Activated T-helper 1 cell treated with anti-CD3 and anti-CD28 coated beads, Interleukin-2, amount 50 U/mL, for 16 hours (primary cell): ENCODE data around the gene HGS.

Source experiments
- DNase-seq, 2 donors: peaks; one replicate each; pipeline ENCODE4 v3.0.0-alpha.2; 2020; ENCODE audit warnings: low read depth in 1 of 2, low spot score in 1 of 2

HGS gene

DNA sequence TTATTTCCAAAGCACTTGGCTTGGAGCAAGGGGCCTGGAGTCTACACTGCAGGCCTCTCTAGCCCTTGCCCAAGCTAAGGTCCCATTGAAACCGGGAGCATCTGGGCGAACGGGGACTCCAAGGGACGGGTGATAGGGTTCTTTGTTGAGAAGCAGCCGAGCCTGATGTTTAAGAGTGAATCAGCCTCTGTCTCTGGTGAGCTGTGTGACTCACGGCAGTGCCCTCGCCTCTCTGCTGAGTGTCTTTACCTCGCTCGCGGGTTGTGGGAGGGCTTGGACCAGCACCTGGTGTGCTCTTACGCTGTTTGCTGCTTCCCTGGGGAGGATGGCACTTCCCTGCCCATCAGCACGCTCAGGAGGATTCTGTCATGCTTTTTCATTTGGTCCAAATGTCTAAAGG lies 1.3 kb downstream of the HGS start:
- no peak for DNase-seq

DNA sequence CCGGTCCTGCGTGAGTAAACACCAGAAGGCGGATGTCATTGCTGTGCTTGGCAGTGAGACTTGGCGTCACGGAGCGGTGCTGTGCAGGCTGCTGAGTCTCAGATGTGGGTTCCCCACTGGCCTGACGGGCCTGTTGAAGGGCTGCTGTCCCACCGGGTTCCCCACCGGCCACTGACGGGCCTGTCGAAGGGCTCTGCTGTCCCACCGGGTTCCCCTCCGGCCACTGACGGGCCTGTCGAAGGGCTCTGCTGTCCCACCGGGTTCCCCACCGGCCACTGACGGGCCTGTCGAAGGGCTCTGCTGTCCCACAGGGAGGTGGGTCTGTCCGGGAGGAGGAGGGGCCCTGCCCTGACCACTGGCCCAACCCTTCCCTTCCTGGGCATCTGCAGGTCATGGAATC lies 2.8 kb downstream of the HGS start:
- no peak for DNase-seq

DNA sequence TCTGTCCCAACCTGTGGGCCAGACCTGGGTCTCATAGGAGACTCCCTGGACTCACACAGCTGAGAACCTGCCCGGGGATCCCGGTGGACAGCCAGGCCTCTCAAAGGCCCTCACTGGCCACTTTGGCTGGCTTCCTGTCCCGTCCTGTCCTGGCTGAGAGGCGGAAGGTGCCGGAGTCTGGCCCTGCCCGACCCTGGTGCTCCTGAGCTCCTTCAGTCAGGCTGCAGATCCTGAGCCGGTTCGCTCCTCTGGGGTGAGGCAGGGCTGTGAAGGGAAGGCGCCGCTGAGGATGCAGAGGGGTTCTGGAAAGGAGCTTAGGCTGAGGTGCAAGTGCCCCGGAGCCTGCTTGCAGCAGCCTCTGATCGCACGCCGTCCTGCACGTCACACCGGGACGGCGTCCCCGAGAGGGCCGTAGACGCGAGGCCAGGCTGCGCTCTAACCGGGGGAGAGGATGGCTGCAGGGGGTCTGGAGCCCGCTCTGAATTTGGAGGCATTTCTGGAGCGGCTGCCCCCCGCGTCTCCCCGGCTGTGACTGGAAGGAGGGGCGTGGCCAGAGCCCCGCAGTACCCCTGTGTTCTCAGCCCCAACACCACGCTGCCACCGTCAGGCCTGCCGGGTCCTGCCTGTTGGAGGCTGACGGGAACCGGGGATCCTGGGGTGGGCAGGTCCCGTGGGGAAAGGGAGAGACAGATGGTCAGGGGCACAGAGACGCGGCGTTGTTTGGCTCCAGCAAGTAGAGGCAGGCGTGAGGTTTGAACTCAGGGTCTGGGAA lies 4.1 kb downstream of the HGS start:
- no peak for DNase-seq

DNA sequence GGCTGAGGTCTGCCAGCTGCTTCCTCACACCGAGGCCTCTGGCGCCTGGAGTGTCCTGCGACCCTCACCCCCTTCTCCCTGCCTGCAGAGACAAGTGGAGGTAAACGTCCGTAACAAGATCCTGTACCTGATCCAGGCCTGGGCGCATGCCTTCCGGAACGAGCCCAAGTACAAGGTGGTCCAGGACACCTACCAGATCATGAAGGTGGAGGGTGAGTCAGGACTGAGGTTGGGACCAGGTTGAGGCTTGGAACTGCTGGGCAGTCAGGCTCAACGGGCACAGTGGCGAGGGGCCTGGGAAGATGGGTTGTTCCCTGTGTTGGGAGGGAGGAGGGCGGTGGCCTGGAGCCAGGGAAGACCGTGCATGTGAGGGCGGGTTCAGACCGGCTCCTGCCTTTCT lies 4.8 kb downstream of the HGS start:
- no peak for DNase-seq

DNA sequence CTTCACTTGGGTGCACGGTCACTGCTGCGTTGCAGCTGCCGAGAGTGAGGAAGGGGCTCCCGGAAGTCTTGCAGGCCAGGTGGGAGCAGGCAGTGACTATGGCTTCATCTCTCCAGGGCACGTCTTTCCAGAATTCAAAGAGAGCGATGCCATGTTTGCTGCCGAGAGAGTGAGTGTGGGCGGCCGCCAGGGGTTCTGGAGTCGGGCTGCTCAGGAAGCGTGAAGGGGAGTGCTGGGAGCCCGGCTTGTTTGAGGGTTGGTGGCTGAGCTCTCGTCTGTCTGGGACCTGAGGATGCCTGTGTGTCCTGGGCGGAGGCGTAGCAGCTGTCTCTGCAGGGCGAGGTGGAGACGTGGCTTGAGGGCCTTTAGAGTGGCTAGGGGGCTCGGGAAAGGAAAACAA lies 6.3 kb downstream of the HGS start:
- no peak for DNase-seq

DNA sequence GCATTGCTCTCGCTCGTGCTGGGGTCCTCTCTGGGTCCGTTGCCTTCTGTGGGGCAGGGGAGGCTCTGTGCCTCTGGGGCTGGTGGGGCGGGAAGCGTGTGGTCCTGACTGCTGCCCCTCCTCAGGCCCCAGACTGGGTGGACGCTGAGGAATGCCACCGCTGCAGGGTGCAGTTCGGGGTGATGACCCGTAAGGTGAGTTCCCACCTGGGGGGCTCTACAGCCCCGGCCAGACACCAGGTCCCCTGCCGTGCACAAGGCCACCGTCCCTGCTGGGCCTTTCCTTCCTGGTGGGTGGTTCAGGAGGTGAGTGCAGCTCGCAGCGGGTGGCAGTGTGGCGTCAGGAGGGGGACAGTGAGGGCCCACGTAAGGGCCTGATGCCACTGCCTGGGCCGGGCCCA lies 6.7 kb downstream of the HGS start:
- no peak for DNase-seq

DNA sequence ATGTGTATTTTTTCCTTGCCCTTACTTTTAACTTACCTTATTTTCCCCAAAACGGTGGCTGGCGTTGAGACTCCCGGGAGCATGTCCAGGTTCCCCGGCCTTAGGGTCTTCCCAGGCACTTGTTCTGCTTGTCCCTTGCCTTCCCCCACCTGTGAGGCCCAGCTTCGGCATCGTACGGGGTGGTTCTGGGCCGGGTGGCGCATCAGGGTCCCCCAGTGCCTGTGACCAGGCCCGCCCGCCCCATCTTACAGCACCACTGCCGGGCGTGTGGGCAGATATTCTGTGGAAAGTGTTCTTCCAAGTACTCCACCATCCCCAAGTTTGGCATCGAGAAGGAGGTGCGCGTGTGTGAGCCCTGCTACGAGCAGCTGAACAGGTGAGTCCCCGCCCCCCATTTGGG lies 7.4 kb downstream of the HGS start:
- no peak for DNase-seq

DNA sequence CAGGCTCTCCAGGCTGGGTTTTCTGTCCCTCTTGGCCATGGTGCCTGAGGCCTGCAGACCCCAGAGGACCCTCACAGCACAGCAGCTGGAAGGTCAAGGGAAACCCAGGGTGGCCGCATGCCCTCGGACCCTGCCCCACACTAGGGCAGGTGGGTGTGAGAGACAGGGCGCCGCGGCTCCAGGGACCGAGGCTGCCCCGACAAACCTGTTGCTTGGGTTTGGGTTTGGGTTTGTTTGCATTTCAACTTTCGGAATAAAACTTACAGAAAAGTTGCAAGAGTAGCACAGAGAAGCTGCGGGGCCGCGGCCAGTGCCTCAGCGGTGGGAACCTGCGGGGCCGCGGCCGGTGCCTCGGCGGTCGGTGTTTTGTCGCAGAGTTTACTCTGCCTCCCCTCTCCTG lies 7.8 kb downstream of the HGS start:
- DNase-seq, result no peak

DNA sequence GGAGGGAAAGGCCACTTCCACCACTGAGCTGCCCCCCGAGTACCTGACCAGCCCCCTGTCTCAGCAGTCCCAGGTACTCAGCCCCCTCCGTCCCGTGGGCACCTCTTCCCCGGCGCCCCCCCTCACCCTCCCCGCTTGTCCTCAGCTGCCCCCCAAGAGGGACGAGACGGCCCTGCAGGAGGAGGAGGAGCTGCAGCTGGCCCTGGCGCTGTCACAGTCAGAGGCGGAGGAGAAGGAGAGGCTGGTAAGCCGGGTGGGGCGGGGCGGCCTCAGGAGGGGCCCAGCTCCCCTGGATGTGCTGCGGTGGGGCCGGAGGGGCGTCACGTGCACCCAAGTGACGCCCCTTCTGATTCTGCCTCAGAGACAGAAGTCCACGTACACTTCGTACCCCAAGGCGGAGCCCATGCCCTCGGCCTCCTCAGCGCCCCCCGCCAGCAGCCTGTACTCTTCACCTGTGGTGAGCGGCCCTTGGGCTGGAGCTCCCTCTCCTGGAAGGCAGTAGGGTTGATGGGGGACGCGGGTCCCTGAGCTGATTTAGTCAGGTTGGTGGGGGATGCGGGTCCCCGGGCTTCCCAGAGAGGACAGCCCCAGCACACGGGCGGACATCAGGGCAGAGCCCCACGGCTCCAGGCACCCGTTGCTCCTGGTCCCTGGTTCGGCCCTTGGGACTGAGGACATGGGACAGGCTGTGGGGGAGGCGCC lies 9.8 kb downstream of the HGS start:
- no peak for DNase-seq

DNA sequence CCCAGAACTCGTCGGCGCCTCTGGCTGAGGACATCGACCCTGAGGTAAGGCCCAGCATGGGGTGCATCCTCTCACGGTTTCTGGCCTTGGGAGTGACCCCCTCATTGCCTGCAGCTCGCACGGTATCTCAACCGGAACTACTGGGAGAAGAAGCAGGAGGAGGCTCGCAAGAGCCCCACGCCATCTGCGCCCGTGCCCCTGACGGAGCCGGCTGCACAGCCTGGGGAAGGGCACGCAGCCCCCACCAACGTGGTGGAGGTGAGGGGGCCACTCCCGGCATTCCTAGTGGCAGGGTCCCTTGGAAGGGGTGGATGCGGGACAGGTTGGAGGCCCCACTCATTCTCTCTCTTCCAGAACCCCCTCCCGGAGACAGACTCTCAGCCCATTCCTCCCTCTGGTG lies 11.0 kb downstream of the HGS start:
- DNase-seq, result no peak

DNA sequence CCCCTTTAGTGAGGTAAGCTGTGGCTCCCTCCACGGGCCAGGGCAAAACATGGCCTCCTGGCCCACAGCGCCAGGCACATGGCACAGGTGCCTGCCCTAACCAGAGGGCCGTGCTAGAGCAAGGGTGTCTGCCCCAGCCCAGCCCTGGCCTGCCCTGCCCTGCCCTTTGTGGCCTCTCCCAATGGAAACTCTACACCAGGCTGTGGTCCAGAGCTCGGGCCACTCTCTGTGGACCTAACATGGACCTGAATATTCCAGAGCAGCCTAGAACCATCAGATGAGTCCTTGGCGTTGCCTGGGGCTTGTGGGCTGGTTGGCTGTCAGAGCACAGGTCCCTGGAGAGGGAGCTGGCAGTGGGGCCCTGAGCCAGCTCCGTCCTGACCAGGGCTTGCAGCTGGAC lies 11.4 kb downstream of the HGS start:
- no peak for DNase-seq

DNA sequence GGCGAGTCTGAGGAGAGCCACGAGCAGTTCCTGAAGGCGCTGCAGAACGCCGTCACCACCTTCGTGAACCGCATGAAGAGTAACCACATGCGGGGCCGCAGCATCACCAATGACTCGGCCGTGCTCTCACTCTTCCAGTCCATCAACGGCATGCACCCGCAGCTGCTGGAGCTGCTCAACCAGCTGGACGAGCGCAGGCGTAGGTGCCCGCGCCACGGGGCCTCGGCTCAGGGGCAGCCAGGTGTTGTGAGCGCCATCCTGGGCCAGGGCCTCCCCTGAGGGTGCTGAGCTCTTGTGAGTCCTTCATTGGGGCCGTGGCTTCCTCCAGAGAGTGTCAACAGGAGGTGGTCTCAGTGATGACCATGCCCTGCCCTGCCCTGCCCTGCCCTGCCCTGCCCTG lies 12.0 kb downstream of the HGS start:
- no peak for DNase-seq

DNA sequence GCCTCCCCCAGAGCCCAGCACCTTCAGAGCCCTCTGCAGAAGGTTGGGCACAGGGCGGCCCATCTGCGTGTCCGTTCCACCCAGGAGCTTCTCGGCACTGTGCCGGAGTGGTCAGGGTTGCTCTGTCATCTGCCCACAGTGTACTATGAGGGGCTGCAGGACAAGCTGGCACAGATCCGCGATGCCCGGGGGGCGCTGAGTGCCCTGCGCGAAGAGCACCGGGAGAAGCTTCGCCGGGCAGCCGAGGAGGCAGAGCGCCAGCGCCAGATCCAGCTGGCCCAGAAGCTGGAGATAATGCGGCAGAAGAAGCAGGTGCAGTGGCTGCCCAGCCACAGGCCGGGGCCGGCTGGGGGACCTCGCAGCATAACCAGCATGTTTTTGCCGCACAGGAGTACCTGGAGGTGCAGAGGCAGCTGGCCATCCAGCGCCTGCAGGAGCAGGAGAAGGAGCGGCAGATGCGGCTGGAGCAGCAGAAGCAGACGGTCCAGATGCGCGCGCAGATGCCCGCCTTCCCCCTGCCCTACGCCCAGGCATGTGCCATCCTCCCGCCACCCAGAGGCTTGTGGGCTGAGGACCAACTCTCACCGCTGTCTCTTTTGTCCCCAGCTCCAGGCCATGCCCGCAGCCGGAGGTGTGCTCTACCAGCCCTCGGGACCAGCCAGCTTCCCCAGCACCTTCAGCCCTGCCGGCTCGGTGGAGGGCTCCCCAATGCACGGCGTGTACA lies 12.6 kb downstream of the HGS start:
- no peak for DNase-seq

DNA sequence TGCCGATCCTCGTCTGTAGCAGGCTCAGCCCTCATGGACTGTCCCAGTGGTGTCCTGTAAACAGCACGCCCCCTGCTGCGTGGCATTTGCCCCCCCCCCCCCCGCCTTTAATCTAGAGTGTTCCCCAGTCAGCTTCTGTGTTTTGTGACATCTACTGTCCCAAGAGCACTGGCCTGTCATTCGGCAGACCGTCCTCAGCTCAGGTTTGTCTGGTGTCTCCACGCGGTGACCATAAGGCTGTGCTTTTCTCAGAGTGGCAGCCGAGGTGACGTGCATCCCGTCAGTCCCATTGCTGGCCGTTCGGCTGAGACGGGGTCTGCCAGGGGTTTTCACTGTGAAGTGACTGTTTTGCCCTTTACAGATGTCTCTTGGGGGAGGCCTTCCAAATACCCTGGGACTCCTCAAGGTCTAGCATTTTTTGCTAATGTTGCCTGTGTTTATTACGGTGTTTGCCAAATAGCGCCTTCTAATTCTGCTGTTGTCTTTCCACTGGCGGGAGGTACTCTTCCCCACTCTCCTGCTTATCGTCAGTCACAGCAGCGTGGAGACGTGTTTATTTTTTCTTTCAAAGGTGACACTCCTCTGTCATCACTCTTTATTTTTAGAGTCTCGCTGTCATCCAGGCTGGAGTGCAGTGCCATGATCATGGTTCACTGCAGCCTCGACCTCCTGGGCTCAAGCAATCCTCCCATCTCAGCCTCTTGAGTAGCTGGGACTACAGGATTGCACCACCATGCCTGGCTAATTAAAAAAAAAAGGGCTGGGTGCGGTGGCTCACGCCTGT lies 13.6 kb downstream of the HGS start:
- DNase-seq, result no peak

DNA sequence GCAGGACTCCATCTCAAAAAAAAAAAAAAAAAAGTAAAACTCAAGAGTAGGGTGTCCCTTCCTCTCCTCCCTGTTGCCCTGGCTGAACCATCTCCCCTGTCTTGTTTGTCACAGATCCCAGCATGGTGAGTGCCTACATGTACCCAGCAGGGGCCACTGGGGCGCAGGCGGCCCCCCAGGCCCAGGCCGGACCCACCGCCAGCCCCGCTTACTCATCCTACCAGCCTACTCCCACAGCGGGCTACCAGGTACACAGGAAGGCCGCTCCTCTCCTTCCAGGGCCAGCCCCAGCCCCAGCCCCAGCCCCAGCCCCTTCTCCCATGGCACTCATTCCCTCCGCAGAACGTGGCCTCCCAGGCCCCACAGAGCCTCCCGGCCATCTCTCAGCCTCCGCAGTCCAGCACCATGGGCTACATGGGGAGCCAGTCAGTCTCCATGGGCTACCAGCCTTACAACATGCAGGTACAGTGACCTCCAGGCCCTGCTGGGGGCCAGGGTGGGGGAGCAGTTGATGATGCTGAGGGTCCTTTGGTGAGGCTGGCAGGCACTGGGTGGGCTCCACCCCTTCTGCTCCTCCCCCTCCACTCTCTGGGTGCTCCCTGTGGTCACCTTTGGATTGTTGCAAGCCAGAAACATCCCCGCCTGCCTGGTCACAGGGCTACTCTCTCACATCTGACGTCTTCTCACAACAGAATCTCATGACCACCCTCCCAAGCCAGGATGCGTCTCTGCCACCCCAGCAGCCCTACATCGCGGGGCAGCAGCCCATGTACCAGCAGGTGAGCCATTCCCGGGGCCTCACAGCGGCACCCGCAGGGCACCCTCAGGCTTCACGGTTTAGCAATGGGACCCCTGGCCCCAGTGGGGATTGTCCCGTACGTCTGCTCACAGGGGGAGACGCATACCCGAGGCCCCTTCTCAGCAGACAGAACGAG lies 16.8 kb downstream of the HGS start:
- no peak for DNase-seq

DNA sequence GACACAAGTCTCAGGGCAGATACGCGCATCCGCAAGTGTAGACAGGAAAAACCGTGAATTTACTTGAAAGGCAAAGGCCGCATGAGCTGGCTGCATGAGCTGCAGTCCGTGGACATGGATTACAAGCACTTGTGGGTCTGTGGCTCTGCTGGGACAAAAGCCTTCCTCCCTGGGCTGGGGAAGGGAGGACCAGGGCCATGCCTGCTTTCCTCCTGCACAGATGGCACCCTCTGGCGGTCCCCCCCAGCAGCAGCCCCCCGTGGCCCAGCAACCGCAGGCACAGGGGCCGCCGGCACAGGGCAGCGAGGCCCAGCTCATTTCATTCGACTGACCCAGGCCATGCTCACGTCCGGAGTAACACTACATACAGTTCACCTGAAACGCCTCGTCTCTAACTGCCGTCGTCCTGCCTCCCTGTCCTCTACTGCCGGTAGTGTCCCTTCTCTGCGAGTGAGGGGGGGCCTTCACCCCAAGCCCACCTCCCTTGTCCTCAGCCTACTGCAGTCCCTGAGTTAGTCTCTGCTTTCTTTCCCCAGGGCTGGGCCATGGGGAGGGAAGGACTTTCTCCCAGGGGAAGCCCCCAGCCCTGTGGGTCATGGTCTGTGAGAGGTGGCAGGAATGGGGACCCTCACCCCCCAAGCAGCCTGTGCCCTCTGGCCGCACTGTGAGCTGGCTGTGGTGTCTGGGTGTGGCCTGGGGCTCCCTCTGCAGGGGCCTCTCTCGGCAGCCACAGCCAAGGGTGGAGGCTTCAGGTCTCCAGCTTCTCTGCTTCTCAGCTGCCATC lies 17.7 kb downstream of the HGS start:
- no peak for DNase-seq

DNA sequence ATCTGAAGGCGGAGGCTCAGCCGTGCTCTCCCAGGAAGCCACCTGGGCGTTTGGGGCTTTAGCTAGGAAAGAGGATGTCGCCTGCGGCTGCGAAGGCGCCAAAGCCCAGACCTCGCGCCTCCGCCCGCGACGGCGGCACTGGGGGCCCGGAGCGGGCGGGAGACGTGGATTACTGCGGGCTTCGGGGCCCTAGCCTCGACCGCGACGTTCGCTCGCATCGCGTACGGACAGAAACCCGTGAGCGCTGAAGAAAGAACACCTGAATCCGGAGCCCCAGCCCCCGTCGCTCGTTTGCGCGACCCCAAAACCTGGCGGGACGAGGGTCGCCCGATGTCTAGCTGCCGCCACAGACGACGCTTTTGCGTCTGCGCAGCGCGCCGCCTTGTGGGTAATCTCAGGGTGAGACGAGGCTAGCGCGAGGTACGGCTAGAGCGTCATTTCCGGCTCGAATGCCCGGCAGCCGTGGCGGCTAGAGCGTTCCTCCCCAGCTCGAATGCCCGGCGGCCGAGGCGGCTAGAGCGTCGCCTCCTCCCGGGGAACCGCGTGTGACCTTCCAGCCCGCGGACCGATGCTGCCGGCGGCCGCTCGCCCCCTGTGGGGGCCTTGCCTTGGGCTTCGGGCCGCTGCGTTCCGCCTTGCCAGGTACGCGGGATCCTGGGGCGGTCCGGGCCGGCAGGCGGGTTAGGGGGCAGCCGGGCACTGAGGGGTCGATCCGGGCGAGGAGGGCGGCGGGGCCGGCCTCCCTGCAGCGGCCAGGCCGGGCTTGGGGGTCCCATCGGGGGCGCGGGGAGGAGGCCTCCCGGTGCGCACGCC lies 19.3 kb downstream of the HGS start, which contains the start of gene MRPL12:
Gene MRPL12 (plus strand): TSS at position 434 of the 813 bp plus-strand sequence. CDS start 135 bp downstream, at position 569.
- peak; percentile 75 to 82 for DNase-seq

DNA sequence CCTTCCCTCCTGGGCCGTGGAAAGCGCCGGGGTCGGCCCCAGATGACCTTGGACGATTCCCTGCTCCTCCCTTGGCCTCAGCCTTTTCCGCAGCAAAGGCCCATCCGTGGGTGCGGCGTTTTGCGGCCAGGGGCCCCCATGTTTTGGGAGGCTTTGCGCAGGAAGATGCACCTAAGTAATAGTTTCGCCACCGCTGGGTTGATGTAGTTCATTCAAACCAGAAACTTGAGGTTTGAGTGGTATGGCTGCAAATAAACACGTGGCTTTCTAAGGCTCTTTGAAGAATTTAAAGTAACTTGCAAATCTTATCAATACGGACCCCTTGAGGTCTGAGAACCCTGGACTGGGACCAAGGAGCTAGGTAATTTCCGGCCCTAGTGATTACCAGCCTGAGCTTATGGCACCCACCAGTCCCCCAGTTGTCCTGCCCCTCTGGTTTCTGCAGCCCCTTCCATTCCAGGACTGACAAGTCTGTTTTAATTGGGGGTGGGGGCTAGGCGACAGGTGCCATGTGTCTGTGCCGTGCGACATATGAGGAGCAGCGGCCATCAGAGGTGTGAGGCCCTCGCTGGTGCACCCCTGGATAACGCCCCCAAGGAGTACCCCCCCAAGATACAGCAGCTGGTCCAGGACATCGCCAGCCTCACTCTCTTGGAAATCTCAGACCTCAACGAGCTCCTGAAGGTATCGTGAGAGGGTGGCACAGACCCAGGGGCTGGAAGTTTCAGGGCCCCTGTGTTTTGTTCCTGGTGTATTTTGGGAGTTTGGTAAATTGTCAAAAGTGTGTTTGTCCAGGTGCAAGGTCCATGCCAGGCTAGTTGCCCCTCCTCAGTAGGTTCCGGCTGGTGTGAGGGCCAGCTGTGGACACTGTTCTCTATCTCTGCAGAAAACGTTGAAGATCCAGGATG lies 20.2 kb downstream of the HGS start:
- DNase-seq, result no peak
